SK-N-MC (cell line): Measurements from ENCODE around the gene GPC3.
"Not testable (repeated sequence)": the region's sequence is repeated elsewhere in the genome, so short reads cannot be mapped to it uniquely, and the experiment has no call there.

Experiments
- DNase-seq: peaks from one replicate; pipeline ENCODE4 v3.0.0-alpha.2; 2011; ENCODE audit warnings: low read depth, low spot score
- H3K27ac ChIP-seq: fragments of 200-600 bp; sonication (generic); 2 replicates; pipeline ENCODE4 v1.5.1; 2016; ENCODE audit warnings: mixed run types
- H3K36me3 ChIP-seq: fragments of 200-600 bp; sonication (generic); 2 replicates; pipeline ENCODE4 v1.6.1; 2017; ENCODE audit warnings: antibody characterized with exemption, low read length, mixed read lengths; ENCODE audit not compliant: insufficient read depth
- H3K4me3 ChIP-seq: fragments of 200-600 bp; sonication (generic); 2 replicates; pipeline ENCODE4 v1.5.1; 2016
- H3K9ac ChIP-seq: fragments of 200-600 bp; sonication (generic); 2 replicates; pipeline ENCODE4 v1.8.0; 2017; ENCODE audit warnings: mixed run types, mixed read lengths; ENCODE audit not compliant: insufficient read length
- H3K9me3 ChIP-seq: fragments of 200-600 bp; sonication (generic); 2 replicates; pipeline ENCODE4 v1.6.1; 2017; ENCODE audit warnings: low read depth, mild to moderate bottlenecking, antibody characterized with exemption, low read length, moderate library complexity, mixed read lengths
- EZH2 ChIP-seq: fragments of 200-600 bp; sonication (generic); IDR thresholded peaks from one replicate; pipeline ENCODE4 v1.6.1; 2017; ENCODE audit warnings: antibody characterized with exemption
- FOXP2 ChIP-seq: optimal IDR thresholded peaks from 2 replicates; pipeline ENCODE3; 2011; ENCODE audit warnings: mild to moderate bottlenecking, moderate library complexity; ENCODE audit not compliant: insufficient read depth; ENCODE audit errors: extremely low read length, control extremely low read depth
- POLR2AphosphoS5 ChIP-seq: IDR thresholded peaks from 2 replicates; pipeline ENCODE4 v1.6.1; 2012; ENCODE audit warnings: mild to moderate bottlenecking, low read depth, low read length, borderline replicate concordance

GPC3 gene

GRCh38 chrX:133533249-133533648 lies 452.1 kb downstream of the GPC3 start:
- H3K36me3 ChIP-seq: no peaks in the 10 kb centered on the region
- H3K27ac ChIP-seq: no peak overlapping the region
- TF ChIP-seq FOXP2 (no peak), POLR2AphosphoS5 (no peak), EZH2 (no peak)
- H3K9me3 ChIP-seq: no peaks in the 10 kb centered on the region
- no peak overlapping the region for H3K4me3 ChIP-seq
- H3K9ac ChIP-seq: no peak overlapping the region
- no peak for DNase-seq

- Histone ChIP-seq H3K9me3 (no peaks in the 10 kb centered on the region), H3K9ac (no peak overlapping the region), H3K27ac (no peak overlapping the region), H3K36me3 (no peaks in the 10 kb centered on the region), H3K4me3 (no peak overlapping the region)
- TF ChIP-seq EZH2 (no peak), POLR2AphosphoS5 (no peak), FOXP2 (no peak)
- no peak for DNase-seq
These were observed 454.4 kb downstream of the GPC3 start for GRCh38 chrX:133530960-133531359.

- TF ChIP-seq POLR2AphosphoS5: no peak
- TF ChIP-seq EZH2: no peak
- no peak for TF ChIP-seq FOXP2
- no peaks in the 10 kb centered on the region for H3K9me3 ChIP-seq
- no peak for DNase-seq
- no peak overlapping the region for H3K27ac ChIP-seq
- H3K9ac ChIP-seq: no peak overlapping the region
- H3K36me3 ChIP-seq: no peaks in the 10 kb centered on the region
- no peak overlapping the region for H3K4me3 ChIP-seq
These were observed 455.8 kb downstream of the GPC3 start for GRCh38 chrX:133529578-133529977.

GRCh38 chrX:133527825-133528224 lies 457.6 kb downstream of the GPC3 start:
- DNase-seq: no peak
- Histone ChIP-seq H3K36me3 (no peaks in the 10 kb centered on the region), H3K27ac (no peak overlapping the region), H3K9ac (no peak overlapping the region), H3K9me3 (no peaks in the 10 kb centered on the region), H3K4me3 (no peak overlapping the region)
- TF ChIP-seq FOXP2 (no peak), EZH2 (no peak), POLR2AphosphoS5 (no peak)

- H3K4me3 ChIP-seq: no peak overlapping the region
- DNase-seq: no peak
- H3K27ac ChIP-seq: no peak overlapping the region
- no peak overlapping the region for H3K9ac ChIP-seq
- TF ChIP-seq EZH2: no peak
- TF ChIP-seq POLR2AphosphoS5: no peak
- TF ChIP-seq FOXP2: no peak
- no peaks in the 10 kb centered on the region for H3K9me3 ChIP-seq
- no peaks in the 10 kb centered on the region for H3K36me3 ChIP-seq
These were observed 458.0 kb downstream of the GPC3 start for GRCh38 chrX:133527415-133527814.

- H3K4me3 ChIP-seq, H3K27ac ChIP-seq, H3K9me3 ChIP-seq, H3K9ac ChIP-seq, H3K36me3 ChIP-seq, DNase-seq: not testable (repeated sequence)
These were observed 458.6 kb downstream of the GPC3 start for GRCh38 chrX:133526773-133527172.

- Histone ChIP-seq H3K27ac (no peak overlapping the region), H3K36me3 (no peaks in the 10 kb centered on the region), H3K9ac (no peak overlapping the region), H3K4me3 (no peak overlapping the region), H3K9me3 (no peaks in the 10 kb centered on the region)
- no peak for DNase-seq
- no peak for TF ChIP-seq POLR2AphosphoS5
- no peak for TF ChIP-seq FOXP2
- TF ChIP-seq EZH2: no peak
These were observed 461.9 kb downstream of the GPC3 start for GRCh38 chrX:133523526-133523925.

GRCh38 chrX:133523081-133523487 lies 462.3 kb downstream of the GPC3 start:
- no peaks in the 10 kb centered on the region for H3K9me3 ChIP-seq
- no peak overlapping the region for H3K27ac ChIP-seq
- H3K36me3 ChIP-seq: no peaks in the 10 kb centered on the region
- no peak overlapping the region for H3K4me3 ChIP-seq
- no peak for DNase-seq
- no peak for TF ChIP-seq EZH2
- no peak for TF ChIP-seq POLR2AphosphoS5
- TF ChIP-seq FOXP2: no peak
- no peak overlapping the region for H3K9ac ChIP-seq

- TF ChIP-seq POLR2AphosphoS5 (no peak), FOXP2 (no peak), EZH2 (no peak)
- no peaks in the 10 kb centered on the region for H3K9me3 ChIP-seq
- no peak overlapping the region for H3K9ac ChIP-seq
- DNase-seq: no peak
- H3K4me3 ChIP-seq: no peak overlapping the region
- no peak overlapping the region for H3K27ac ChIP-seq
- no peaks in the 10 kb centered on the region for H3K36me3 ChIP-seq
These were observed 468.7 kb downstream of the GPC3 start for GRCh38 chrX:133516686-133517085.

- Histone ChIP-seq H3K4me3 (no peak overlapping the region), H3K36me3 (no peaks in the 10 kb centered on the region), H3K9ac (no peak overlapping the region), H3K9me3 (no peaks in the 10 kb centered on the region), H3K27ac (no peak overlapping the region)
- TF ChIP-seq FOXP2 (no peak), POLR2AphosphoS5 (no peak), EZH2 (no peak)
- DNase-seq: no peak
These were observed 470.9 kb downstream of the GPC3 start for GRCh38 chrX:133514486-133514885.
